CD4-positive, CD25-positive, alpha-beta regulatory T cell (primary cell): ENCODE results near the gene GPD1L. TPM values are rescaled to one million over a fixed set of nuclear protein-coding genes. Genes with fewer than 3 reads are reported as not detected.

Experiments used
- ATAC-seq, 2 donors: fragments of 150-1000 bp; cut with Tn5 transposase; one replicate each; pipeline ENCODE4 v1.10.0; 2021; ENCODE audit warnings: low read depth in 2 of 2, moderate number of reproducible peaks in 2 of 2, moderate library complexity in 1 of 2
- DNase-seq, 3 donors: peaks; one replicate each; pipeline versions ENCODE4 v3.0.0 to v3.0.0-alpha.2; 2012 to 2022; ENCODE audit warnings: mixed read lengths in 1 of 3
- H3K27ac ChIP-seq: one replicate; pipeline ENCODE4 v1.7.0; 2013; ENCODE audit warnings: mild to moderate bottlenecking, low read length; ENCODE audit not compliant: insufficient read depth, poor library complexity, severe bottlenecking
- H3K27me3 ChIP-seq: one replicate; pipeline ENCODE4 v1.7.0; 2013; ENCODE audit warnings: low read length; ENCODE audit not compliant: control insufficient read depth, insufficient read depth
- H3K36me3 ChIP-seq: one replicate; pipeline ENCODE4 v1.7.0; 2013; ENCODE audit warnings: mild to moderate bottlenecking, low read length, moderate library complexity; ENCODE audit not compliant: control insufficient read depth, insufficient read depth
- H3K4me1 ChIP-seq: 2 replicates; pipeline ENCODE4 v1.7.0; 2013; ENCODE audit warnings: mild to moderate bottlenecking, low read length; ENCODE audit not compliant: insufficient read depth, control insufficient read depth, poor library complexity, severe bottlenecking
- H3K4me3 ChIP-seq: one replicate; pipeline ENCODE4 v1.7.0; 2013; ENCODE audit warnings: low read depth, mild to moderate bottlenecking, low read length, moderate library complexity
- H3K9me3 ChIP-seq, 2 experiments: 1 replicate in 1 of 2; 2 replicates in 1 of 2; pipeline ENCODE4 v1.7.0; 2013; ENCODE audit warnings: low read length in 2 of 2, mild to moderate bottlenecking in 1 of 2, moderate library complexity in 1 of 2; ENCODE audit not compliant: control insufficient read depth in 2 of 2
- H3K27ac Mint-ChIP-seq, 3 donors: one replicate each; pipeline ENCODE4 v1.8.0; 2020 to 2022; ENCODE audit warnings: mild to moderate bottlenecking in 3 of 3, mixed read lengths in 3 of 3, moderate library complexity in 2 of 3
- H3K27me3 Mint-ChIP-seq: one replicate; pipeline ENCODE4 v1.8.0; 2022; ENCODE audit warnings: mild to moderate bottlenecking, mixed read lengths
- H3K36me3 Mint-ChIP-seq: one replicate; pipeline ENCODE4 v1.8.0; 2020; ENCODE audit warnings: mixed read lengths
- H3K4me1 Mint-ChIP-seq, 4 donors: one replicate each; pipeline ENCODE4 v1.8.0; 2020 to 2022; ENCODE audit warnings: mixed read lengths in 4 of 4, mild to moderate bottlenecking in 1 of 4
- H3K4me3 Mint-ChIP-seq, 4 donors: one replicate each; pipeline ENCODE4 v1.8.0; 2020 to 2022; ENCODE audit warnings: mild to moderate bottlenecking in 4 of 4, mixed read lengths in 4 of 4, moderate library complexity in 3 of 4
- H3K9me3 Mint-ChIP-seq, 7 donors: one replicate each; pipeline ENCODE4 v1.8.0; 2020 to 2022; ENCODE audit warnings: mixed read lengths in 7 of 7, mild to moderate bottlenecking in 3 of 7, moderate library complexity in 2 of 7
- polyA plus RNA-seq, 4 donors: library from polyadenylated mRNA; unstranded; fragments of 300-500 nt; fragmentation: Illumina TruSeq; gene quantifications; one replicate each; pipeline ENCODE4 v1.2.3, GENCODE V29; 2021
- total RNA-seq: library from RNA; stranded (reverse); gene quantifications from one replicate; pipeline ENCODE4 v1.2.3, GENCODE V29; 2022

The GPD1L gene
- total and polyA plus RNA-seq, 5 donors from 2014 or later = 19.5 to 30.3 (median 26.4) TPM

- DNase-seq (no peak), ATAC-seq (no peak)
- no peak overlapping the region for H3K4me3 Mint-ChIP-seq
- H3K27ac Mint-ChIP-seq = no peak overlapping the region
- no peaks in the 10 kb centered on the region for H3K36me3 ChIP-seq
- peaks cover 23% of the 10 kb centered on the region for H3K27me3 Mint-ChIP-seq
- H3K9me3 ChIP-seq = no peaks in the 10 kb centered on the region
- no peaks in the 10 kb centered on the region for H3K4me1 Mint-ChIP-seq
- no peak overlapping the region for H3K4me3 ChIP-seq
- H3K27me3 ChIP-seq = peaks cover 2% of the 10 kb centered on the region
- no peak overlapping the region for H3K27ac ChIP-seq
- H3K36me3 Mint-ChIP-seq = no peaks in the 10 kb centered on the region
- H3K9me3 Mint-ChIP-seq = peaks cover 0 to 3% (median 0%) of the 10 kb centered on the region in 7 donors
- no peaks in the 10 kb centered on the region for H3K4me1 ChIP-seq
Measured at GRCh38 chr3:32078085-32078634, 28.3 kb upstream of the GPD1L start.

DNA sequence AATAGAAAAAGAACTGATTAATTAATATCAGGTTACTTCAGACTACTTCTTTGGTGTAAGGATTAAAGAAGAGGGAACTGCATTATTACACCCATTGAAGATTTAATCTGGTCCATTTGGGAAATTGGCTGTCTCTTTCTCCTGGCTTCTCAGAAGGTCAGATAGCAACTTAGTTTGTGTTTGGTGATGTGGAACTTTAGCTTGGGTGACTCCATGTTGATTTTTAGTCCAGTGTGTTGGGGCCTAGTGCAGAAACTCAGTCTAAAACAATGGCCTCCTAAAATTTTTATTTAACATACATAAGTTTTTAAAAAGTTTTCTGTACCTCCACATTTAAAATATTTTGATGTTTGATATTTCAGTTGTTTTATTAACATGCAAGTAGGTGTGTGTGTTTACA lies 27.6 kb upstream of the GPD1L start:
- Histone ChIP-seq H3K4me1 (no peaks in the 10 kb centered on the region), H3K27ac (no peak overlapping the region), H3K4me3 (no peak overlapping the region), H3K36me3 (no peaks in the 10 kb centered on the region), H3K9me3 (no peaks in the 10 kb centered on the region), H3K27me3 (peaks cover 2% of the 10 kb centered on the region)
- Mint-ChIP-seq H3K36me3 (no peaks in the 10 kb centered on the region), H3K4me1 (no peaks in the 10 kb centered on the region), H3K27ac (no peak overlapping the region), H3K27me3 (peaks cover 24% of the 10 kb centered on the region), H3K4me3 (no peak overlapping the region), H3K9me3 (peaks cover 0 to 3% (median 0%) of the 10 kb centered on the region in 7 donors)
- DNase-seq = no peak
- ATAC-seq = no peak

DNA sequence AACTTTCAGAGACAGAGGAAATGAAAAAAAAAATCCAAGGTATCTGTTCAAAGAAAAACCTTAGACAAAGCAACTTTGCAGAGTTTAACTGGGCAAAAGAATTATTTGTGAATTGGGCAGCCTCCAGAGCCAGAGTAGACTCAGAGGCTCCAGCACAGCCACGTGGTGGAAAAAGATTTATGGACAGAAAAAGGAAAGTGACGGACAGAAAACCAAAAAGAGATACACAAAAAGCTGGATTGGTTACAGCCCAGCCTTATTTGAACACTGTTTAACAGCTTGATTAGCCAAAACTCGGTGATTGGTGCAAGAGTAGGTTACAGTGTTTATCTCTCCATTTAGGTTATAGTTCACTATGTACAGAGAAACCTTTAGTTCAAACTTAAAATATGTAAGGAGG lies 23.7 kb upstream of the GPD1L start:
- Histone ChIP-seq H3K4me3 (no peak overlapping the region), H3K27ac (no peak overlapping the region)
- no peak for DNase-seq

DNA sequence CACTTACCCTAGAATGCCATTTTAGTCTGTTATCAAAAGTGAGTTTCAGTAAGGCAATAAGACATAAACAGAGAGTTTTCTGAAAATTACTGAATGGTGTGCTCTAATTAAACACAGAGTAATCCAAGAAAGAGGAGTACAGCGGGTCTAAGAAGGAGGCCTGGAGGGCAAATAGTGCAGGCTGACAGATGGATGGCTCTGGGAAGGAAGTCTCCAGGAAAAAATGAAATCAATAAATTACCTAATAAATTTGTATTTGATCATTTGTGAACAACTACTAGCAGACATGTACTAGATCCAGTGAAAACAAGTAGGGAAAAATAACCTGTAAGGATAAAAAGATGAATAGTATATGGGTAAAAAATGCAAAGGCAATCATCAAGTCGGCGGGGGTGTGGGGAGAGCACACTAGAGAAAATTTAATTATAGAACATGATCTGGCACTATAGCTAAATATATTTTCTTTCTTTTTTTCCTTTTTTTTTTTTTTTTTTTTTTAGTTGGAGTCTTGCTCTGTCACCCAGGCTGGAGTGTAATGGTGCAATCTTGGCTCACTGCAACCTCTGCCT lies 22.6 kb upstream of the GPD1L start:
- Mint-ChIP-seq H3K9me3 (peaks cover 0 to 8% (median 0%) of the 10 kb centered on the region in 7 donors), H3K27ac (no peak overlapping the region), H3K36me3 (no peaks in the 10 kb centered on the region), H3K27me3 (peaks cover 27% of the 10 kb centered on the region), H3K4me1 (no peaks in the 10 kb centered on the region), H3K4me3 (no peak overlapping the region)
- no peaks in the 10 kb centered on the region for H3K9me3 ChIP-seq
- H3K27ac ChIP-seq = no peak overlapping the region
- DNase-seq (no peak), ATAC-seq (no peak)
- no peak overlapping the region for H3K4me3 ChIP-seq
- H3K4me1 ChIP-seq = no peaks in the 10 kb centered on the region
- peaks cover 2% of the 10 kb centered on the region for H3K27me3 ChIP-seq
- H3K36me3 ChIP-seq = no peaks in the 10 kb centered on the region

More for the DNA sequence above, 23.7 kb upstream of the GPD1L start:
- Mint-ChIP-seq H3K27me3 (peaks cover 18% of the 10 kb centered on the region), H3K4me1 (no peaks in the 10 kb centered on the region), H3K27ac (peak overlapping the region in 1 of 3 donors; percentile 28), H3K4me3 (no peak overlapping the region), H3K36me3 (no peaks in the 10 kb centered on the region), H3K9me3 (peaks cover 0 to 8% (median 0%) of the 10 kb centered on the region in 7 donors)
- Histone ChIP-seq H3K9me3 (no peaks in the 10 kb centered on the region), H3K27me3 (peaks cover 2% of the 10 kb centered on the region), H3K4me1 (no peaks in the 10 kb centered on the region), H3K36me3 (no peaks in the 10 kb centered on the region)
- no peak for ATAC-seq

- H3K4me3 Mint-ChIP-seq = no peak overlapping the region
- DNase-seq = no peak
- H3K27ac ChIP-seq = no peak overlapping the region
- peaks cover 2% of the 10 kb centered on the region for H3K27me3 ChIP-seq
- no peak overlapping the region for H3K27ac Mint-ChIP-seq
- no peak for ATAC-seq
- H3K9me3 ChIP-seq = peaks cover 0 to 4% of the 10 kb centered on the region in 2 experiments
- H3K36me3 ChIP-seq = no peaks in the 10 kb centered on the region
- peaks cover 0 to 12% (median 2%) of the 10 kb centered on the region in 7 donors for H3K9me3 Mint-ChIP-seq
- no peaks in the 10 kb centered on the region for H3K4me1 Mint-ChIP-seq
- no peaks in the 10 kb centered on the region for H3K4me1 ChIP-seq
- peaks cover 30% of the 10 kb centered on the region for H3K27me3 Mint-ChIP-seq
- H3K36me3 Mint-ChIP-seq = no peaks in the 10 kb centered on the region
- no peak overlapping the region for H3K4me3 ChIP-seq
Measured at GRCh38 chr3:32084870-32085269, 21.6 kb upstream of the GPD1L start.

GRCh38 chr3:32086464-32086863 lies 20.0 kb upstream of the GPD1L start:
- no peak for DNase-seq
- peaks cover 31% of the 10 kb centered on the region for H3K27me3 Mint-ChIP-seq
- no peak overlapping the region for H3K27ac Mint-ChIP-seq
- no peak overlapping the region for H3K4me3 Mint-ChIP-seq
- no peak overlapping the region for H3K27ac ChIP-seq
- ATAC-seq = no peak
- no peaks in the 10 kb centered on the region for H3K36me3 Mint-ChIP-seq
- no peak overlapping the region for H3K4me3 ChIP-seq
- H3K9me3 Mint-ChIP-seq = peaks cover 0 to 12% (median 3%) of the 10 kb centered on the region in 7 donors
- H3K4me1 ChIP-seq = peaks cover 2% of the 10 kb centered on the region
- H3K9me3 ChIP-seq = peaks cover 0 to 4% of the 10 kb centered on the region in 2 experiments
- peaks cover 0 to 8% (median 3%) of the 10 kb centered on the region in 4 donors for H3K4me1 Mint-ChIP-seq
- H3K27me3 ChIP-seq = no peaks in the 10 kb centered on the region
- no peaks in the 10 kb centered on the region for H3K36me3 ChIP-seq

DNA sequence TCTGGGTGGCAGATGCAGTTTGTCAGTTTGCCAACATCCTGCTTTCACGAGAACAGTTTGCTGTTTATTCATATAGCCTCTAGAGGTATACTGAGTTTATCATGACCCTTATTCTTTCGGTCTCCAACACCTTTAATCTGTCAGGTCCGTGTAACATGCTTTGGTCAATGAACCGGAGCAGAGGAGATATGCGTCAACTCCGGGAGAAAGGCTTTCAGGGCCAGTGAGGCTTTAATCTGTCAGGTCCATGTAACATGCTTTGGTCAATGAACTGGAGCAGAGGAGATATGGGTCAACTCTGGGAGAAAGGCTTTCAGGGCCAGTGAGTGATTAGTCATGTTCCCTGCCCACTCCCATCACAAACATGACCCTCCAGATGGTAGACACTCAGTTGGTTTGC lies 16.9 kb upstream of the GPD1L start:
- DNase-seq (no peak), ATAC-seq (no peak)
- Histone ChIP-seq H3K27me3 (no peaks in the 10 kb centered on the region), H3K27ac (no peak overlapping the region), H3K4me3 (no peak overlapping the region), H3K4me1 (peaks cover 4% of the 10 kb centered on the region), H3K9me3 (peaks cover 0 to 4% of the 10 kb centered on the region in 2 experiments), H3K36me3 (no peaks in the 10 kb centered on the region)
- H3K27ac Mint-ChIP-seq = no peak overlapping the region
- no peaks in the 10 kb centered on the region for H3K36me3 Mint-ChIP-seq
- peaks cover 37% of the 10 kb centered on the region for H3K27me3 Mint-ChIP-seq
- peaks cover 0 to 12% (median 2%) of the 10 kb centered on the region in 7 donors for H3K9me3 Mint-ChIP-seq
- H3K4me3 Mint-ChIP-seq = no peak overlapping the region
- H3K4me1 Mint-ChIP-seq = peaks cover 0 to 13% (median 7%) of the 10 kb centered on the region in 4 donors

DNA sequence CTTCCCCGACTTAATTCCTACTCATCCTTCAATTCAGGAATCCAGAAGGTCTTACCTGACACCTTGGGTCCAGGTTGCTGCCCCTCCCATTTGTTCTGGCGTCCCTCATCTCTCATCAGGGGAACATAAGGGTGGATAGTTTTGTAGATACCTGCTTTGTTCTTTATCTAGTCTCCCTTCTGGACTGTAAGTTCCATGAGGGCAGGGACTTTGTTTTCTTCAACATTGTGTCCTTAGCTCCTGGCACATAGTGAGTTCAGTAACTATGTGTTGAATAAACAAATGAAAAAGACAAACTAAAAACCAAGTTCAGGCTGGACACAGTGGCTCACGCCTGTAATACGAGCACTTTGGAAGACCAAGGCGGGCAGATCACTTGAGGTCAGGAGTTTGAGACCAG lies 13.2 kb upstream of the GPD1L start:
- no peak overlapping the region for H3K27ac ChIP-seq
- no peak for DNase-seq
- H3K36me3 ChIP-seq = no peaks in the 10 kb centered on the region
- Mint-ChIP-seq H3K4me3 (no peak overlapping the region), H3K27me3 (peaks cover 43% of the 10 kb centered on the region), H3K9me3 (peaks cover 0 to 8% (median 0%) of the 10 kb centered on the region in 7 donors), H3K36me3 (no peaks in the 10 kb centered on the region), H3K4me1 (peaks cover 3 to 13% (median 7%) of the 10 kb centered on the region in 4 donors), H3K27ac (no peak overlapping the region)
- H3K4me1 ChIP-seq = peaks cover 4% of the 10 kb centered on the region
- no peak overlapping the region for H3K4me3 ChIP-seq
- peaks cover 0 to 4% of the 10 kb centered on the region in 2 experiments for H3K9me3 ChIP-seq
- no peaks in the 10 kb centered on the region for H3K27me3 ChIP-seq
- no peak for ATAC-seq
